PC-9 (cell line): ENCODE data around the gene CHRNA3. TPM values are rescaled to one million over a fixed set of nuclear protein-coding genes. Genes with fewer than 3 reads are reported as not detected.

Experiments
- BruUV-seq: library from RNA; stranded (reverse); fragments of 400-500 nt; replicated peaks from 2 replicates; lab custom pipeline; 2021; lab: Mats Ljungman, UMichigan
- CTCF ChIA-PET: fragments of 300-600 bp; sonication (Branson Sonifier 250); formaldehyde crosslinking; loops from one replicate; lab custom pipeline; 2022; ENCODE audit warnings: antibody characterized with exemption; lab: Charles Lee
- POLR2A ChIA-PET: fragments of 300-600 bp; sonication (Branson Sonifier 250); formaldehyde crosslinking; loops from one replicate; lab custom pipeline; 2022; ENCODE audit warnings: antibody characterized with exemption; ENCODE audit not compliant: unreplicated experiment; lab: Charles Lee
- DNase-seq, 2 experiments: peaks; one replicate each; pipeline versions ENCODE4 v3.0.0 to v3.0.0-alpha.2; 2015 to 2022; ENCODE audit warnings: mixed read lengths in 1 of 2
- H2AFZ ChIP-seq: fragments of 200-600 bp; sonication (generic); 2 replicates; pipeline ENCODE4 v1.8.1; 2017; ENCODE audit warnings: antibody characterized with exemption
- H3F3A ChIP-seq: fragments of 200-600 bp; sonication (generic); 2 replicates; pipeline ENCODE4 v1.8.1; 2017; ENCODE audit warnings: antibody characterized with exemption, mild to moderate bottlenecking, low read depth; ENCODE audit not compliant: insufficient read depth
- H3K27ac ChIP-seq: fragments of 200-600 bp; sonication (generic); 2 replicates; pipeline ENCODE4 v1.6.1; 2016; ENCODE audit warnings: mixed run types
- H3K27me3 ChIP-seq: fragments of 200-600 bp; sonication (generic); 2 replicates; pipeline ENCODE4 v1.6.1; 2016; ENCODE audit warnings: low read depth, mixed run types; ENCODE audit not compliant: insufficient read depth
- H3K36me3 ChIP-seq: fragments of 200-600 bp; sonication (generic); 2 replicates; pipeline ENCODE4 v1.6.1; 2016; ENCODE audit warnings: low read depth, mixed run types
- H3K4me1 ChIP-seq: fragments of 200-600 bp; sonication (generic); replicated peaks from 2 replicates; pipeline ENCODE4 v1.6.1; 2016; ENCODE audit warnings: mixed run types; ENCODE audit not compliant: insufficient read depth
- H3K4me2 ChIP-seq: fragments of 200-600 bp; sonication (generic); 2 replicates; pipeline ENCODE4 v1.6.1; 2017; ENCODE audit warnings: mixed run types
- H3K4me3 ChIP-seq: fragments of 200-600 bp; sonication (generic); 2 replicates; pipeline ENCODE4 v1.6.1; 2016; ENCODE audit warnings: mixed run types
- H3K79me2 ChIP-seq: fragments of 200-600 bp; sonication (generic); 2 replicates; pipeline ENCODE4 v1.6.1; 2017; ENCODE audit warnings: low read depth, mixed run types
- H3K9me2 ChIP-seq: fragments of 200-600 bp; sonication (generic); 2 replicates; pipeline ENCODE4 v1.8.1; 2017; ENCODE audit warnings: mild to moderate bottlenecking; ENCODE audit not compliant: insufficient read depth
- H3K9me3 ChIP-seq: fragments of 200-600 bp; sonication (generic); 2 replicates; pipeline ENCODE4 v1.8.1; 2016; ENCODE audit warnings: low read depth; ENCODE audit not compliant: insufficient read depth
- H4K20me1 ChIP-seq: fragments of 200-600 bp; sonication (generic); 2 replicates; pipeline ENCODE4 v1.8.1; 2017; ENCODE audit not compliant: insufficient read depth
- EZH2 ChIP-seq: fragments of 200-600 bp; sonication (generic); IDR thresholded peaks from 2 replicates; pipeline ENCODE4 v1.8.0; 2017; ENCODE audit warnings: antibody characterized with exemption, low read depth
- intact Hi-C: fragments of 100-400 bp; cut with micrococcal nuclease; formaldehyde crosslinking; loops from one replicate; pipeline ENCODE4 v1.10.0; 2022; ENCODE audit not compliant: unreplicated experiment
- total RNA-seq: library from RNA; stranded (reverse); gene quantifications from 2 replicates; pipeline ENCODE4 v1.2.3, GENCODE V29; 2021
- TF ChIP-seq, protein P1 (sequence below): fragments of 200-600 bp; sonication (generic); conservative IDR thresholded peaks from 2 replicates; pipeline ENCODE4 v1.6.1; 2017; ENCODE audit warnings: mixed run types, antibody characterized with exemption, mild to moderate bottlenecking, moderate library complexity

Gene CHRNA3
- total RNA-seq, 1 experiment from 2014 or later = not detected

DNA sequence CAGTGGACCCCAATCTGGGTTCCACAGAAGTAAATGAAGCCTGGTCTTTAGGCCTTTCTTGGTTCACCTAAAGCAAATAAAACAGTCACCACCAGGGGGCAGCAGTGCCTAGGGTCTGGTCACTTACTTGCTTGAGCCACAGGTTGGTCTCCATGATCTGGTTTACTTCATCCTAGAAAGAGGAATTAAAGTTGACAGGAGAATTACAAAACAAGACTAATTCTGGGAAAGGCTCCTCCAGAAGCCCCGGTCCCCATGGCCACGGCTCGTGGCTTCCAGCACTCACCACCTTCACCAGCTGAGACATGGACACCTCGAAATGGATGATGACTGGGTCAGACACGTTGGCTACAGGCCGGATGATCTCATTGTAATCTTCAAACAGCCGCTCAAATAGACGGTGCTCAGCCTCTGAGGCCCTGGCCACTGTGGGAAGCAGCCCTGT is 2.3 kb downstream of the CHRNA3 start:
- ChIA-PET POLR2A (no interaction called here), CTCF (interaction anchor here (0.5 kb wide), 1 partner anchor 104 kb away, joined by 3 read pairs; no protein-coding TSS in a partner anchor)
- Histone ChIP-seq H3K79me2 (no peaks in the 10 kb centered on the region), H2AFZ (no peak overlapping the region), H3K9me2 (no peaks in the 10 kb centered on the region), H3K4me1 (no peaks in the 10 kb centered on the region), H3F3A (no peaks in the 10 kb centered on the region), H3K4me3 (no peak overlapping the region), H3K27me3 (peaks cover 19% of the 10 kb centered on the region; the same call in 1 of the 2 replicates), H3K4me2 (peak overlapping the region; percentile 38), H3K27ac (no peak overlapping the region), H3K36me3 (no peaks in the 10 kb centered on the region), H3K9me3 (no peaks in the 10 kb centered on the region), H4K20me1 (no peaks in the 10 kb centered on the region)
- peak; percentile 63 to 72 for DNase-seq
- TF ChIP-seq, protein P1, sequence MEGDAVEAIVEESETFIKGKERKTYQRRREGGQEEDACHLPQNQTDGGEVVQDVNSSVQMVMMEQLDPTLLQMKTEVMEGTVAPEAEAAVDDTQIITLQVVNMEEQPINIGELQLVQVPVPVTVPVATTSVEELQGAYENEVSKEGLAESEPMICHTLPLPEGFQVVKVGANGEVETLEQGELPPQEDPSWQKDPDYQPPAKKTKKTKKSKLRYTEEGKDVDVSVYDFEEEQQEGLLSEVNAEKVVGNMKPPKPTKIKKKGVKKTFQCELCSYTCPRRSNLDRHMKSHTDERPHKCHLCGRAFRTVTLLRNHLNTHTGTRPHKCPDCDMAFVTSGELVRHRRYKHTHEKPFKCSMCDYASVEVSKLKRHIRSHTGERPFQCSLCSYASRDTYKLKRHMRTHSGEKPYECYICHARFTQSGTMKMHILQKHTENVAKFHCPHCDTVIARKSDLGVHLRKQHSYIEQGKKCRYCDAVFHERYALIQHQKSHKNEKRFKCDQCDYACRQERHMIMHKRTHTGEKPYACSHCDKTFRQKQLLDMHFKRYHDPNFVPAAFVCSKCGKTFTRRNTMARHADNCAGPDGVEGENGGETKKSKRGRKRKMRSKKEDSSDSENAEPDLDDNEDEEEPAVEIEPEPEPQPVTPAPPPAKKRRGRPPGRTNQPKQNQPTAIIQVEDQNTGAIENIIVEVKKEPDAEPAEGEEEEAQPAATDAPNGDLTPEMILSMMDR = peak; percentile 92
- no peak for TF ChIP-seq EZH2
- BruUV-seq = no TSS peak
- intact Hi-C loops = loop anchor here (1.0 to 5.0 kb wide), 2 partner anchors 91 to 134 kb away; no protein-coding TSS in a partner anchor

DNA sequence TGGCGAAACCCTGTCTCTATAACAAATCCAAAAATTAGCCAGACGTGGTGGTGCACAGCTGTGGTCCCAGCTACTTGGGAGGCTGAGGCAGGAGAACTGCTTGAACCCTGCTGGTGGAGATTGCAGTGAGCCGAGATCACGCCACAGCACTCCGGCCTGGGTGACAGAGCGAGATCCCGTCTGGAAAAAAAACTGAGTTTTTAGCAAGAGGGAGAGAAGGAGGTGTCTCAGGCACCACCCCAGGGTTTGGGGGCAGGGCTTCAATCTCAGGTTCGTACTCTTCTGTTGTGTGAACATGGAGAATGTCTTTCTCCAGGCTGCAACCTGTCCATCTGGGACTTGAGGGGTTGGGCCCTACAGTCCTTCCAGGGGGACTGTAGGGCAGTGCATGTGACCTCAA is 2.7 kb downstream of the CHRNA3 start:
- TF ChIP-seq, protein P1 = no peak
- no peak for TF ChIP-seq EZH2
- Histone ChIP-seq H3K79me2 (no peaks in the 10 kb centered on the region), H3K27me3 (peaks cover 15% of the 10 kb centered on the region; the same call in 1 of the 2 replicates), H3K36me3 (no peaks in the 10 kb centered on the region), H3K4me3 (no peak overlapping the region), H3K4me2 (no peak overlapping the region), H4K20me1 (no peaks in the 10 kb centered on the region), H3K9me2 (no peaks in the 10 kb centered on the region), H3K9me3 (no peaks in the 10 kb centered on the region), H3K4me1 (no peaks in the 10 kb centered on the region), H3F3A (no peaks in the 10 kb centered on the region), H2AFZ (no peak overlapping the region), H3K27ac (no peak overlapping the region)
- ChIA-PET POLR2A (no interaction called here), CTCF (interaction anchor here (0.7 kb wide), 1 partner anchor 86 kb away, joined by 3 read pairs; no protein-coding TSS in a partner anchor)
- no TSS peak for BruUV-seq
- DNase-seq = no peak
- intact Hi-C loops = loop anchor here (1.0 to 5.0 kb wide), 2 partner anchors 91 to 134 kb away; no protein-coding TSS in a partner anchor

DNA sequence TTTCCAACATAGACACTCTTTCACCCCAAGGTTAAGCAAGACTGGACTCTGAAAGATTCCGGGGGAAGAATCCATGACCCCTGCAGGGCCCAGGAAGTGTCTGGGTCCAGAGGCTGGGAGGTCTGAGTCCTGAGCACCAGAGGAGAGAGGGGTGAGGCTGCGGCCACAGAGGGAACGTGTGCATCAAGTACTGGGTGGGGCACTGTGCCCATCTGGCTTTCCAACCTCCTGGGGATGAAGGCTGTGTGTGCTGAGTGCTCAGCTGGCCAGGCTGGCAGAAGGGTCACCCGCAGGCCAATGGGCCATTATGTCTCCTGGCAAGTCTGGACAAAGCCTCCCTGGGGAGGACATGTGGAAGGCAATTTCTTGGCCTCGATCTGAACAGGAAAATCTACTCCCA is 3.3 kb downstream of the CHRNA3 start:
- TF ChIP-seq EZH2 = no peak
- TF ChIP-seq, protein P1 = no peak
- H3K4me2 ChIP-seq = no peak overlapping the region
- no peaks in the 10 kb centered on the region for H3K4me1 ChIP-seq
- POLR2A ChIA-PET = no interaction called here
- H3K9me2 ChIP-seq = no peaks in the 10 kb centered on the region
- BruUV-seq = no TSS peak
- no peak overlapping the region for H2AFZ ChIP-seq
- H3K4me3 ChIP-seq = no peak overlapping the region
- no peaks in the 10 kb centered on the region for H4K20me1 ChIP-seq
- no peak for DNase-seq
- peaks cover 9% of the 10 kb centered on the region; the same call in 1 of the 2 replicates for H3K27me3 ChIP-seq
- no peak overlapping the region for H3K27ac ChIP-seq
- H3F3A ChIP-seq = no peaks in the 10 kb centered on the region
- no peaks in the 10 kb centered on the region for H3K36me3 ChIP-seq
- H3K79me2 ChIP-seq = no peaks in the 10 kb centered on the region
- H3K9me3 ChIP-seq = no peaks in the 10 kb centered on the region
- intact Hi-C loops = loop anchor here (5.0 kb wide), 1 partner anchor 135 kb away; no protein-coding TSS in a partner anchor
- CTCF ChIA-PET = interaction anchor here (0.7 kb wide), 1 partner anchor 86 kb away, joined by 3 read pairs; no protein-coding TSS in a partner anchor
